ENCODE data around the gene BIN2. TPM values are rescaled to one million over a fixed set of nuclear protein-coding genes. Genes with fewer than 3 reads are reported as not detected.
A peak's percentile ranks its signal among the peaks of the same experiment; 100 is the strongest.

The BIN2 gene
- total RNA-seq, 2 experiments from 2014 or later: 39.5 to 41.7 TPM

DNA sequence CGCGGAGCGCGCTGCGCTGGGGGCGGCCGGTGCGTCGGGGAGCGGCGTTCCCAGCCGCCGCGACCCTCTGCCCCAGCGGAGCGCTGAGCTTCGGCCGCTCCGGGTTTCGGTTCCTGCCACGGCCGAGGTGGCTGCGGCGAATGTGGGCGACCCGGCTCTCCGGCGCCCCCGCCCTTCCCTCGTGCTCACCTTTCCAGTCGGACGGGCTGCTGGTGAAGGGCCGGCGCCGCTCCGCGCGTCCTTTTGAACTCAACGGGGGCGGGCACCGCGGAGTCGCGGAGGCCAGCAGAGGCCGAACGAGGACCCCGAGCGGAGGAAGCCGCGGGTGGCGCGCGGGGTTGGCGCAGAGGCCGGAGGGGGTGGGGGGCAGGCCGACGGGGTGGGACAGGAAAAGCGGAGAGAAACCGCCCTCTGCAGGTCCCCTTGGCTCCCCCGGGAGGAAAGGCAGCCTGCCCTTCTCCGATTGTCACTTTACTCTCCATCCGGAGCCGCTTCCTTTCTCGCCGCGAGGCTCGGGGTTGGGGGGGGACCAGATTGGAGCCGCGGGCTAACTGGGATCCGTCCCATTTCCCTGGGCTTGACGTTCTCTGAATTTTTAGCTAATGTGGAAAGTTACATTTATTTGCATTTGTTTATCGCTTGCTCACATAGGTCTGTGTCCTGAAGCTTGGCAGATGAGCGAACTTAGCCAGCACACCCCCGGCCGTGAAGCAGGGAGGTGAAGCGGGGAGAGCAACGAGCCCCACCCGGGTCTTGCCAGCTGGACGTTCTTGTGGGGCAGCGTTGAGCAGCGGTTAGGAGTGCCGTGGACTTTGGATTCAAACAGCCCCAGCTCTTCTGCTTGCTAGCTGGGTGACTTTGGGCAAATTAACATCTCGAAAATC, 53.7 kb downstream of the BIN2 start, which contains the start of gene SMAGP:
Gene SMAGP (minus strand): TSS at position 349 of the 884 bp plus-strand sequence. CDS start 1,137 bp downstream, outside the sequence.
- Mint-ChIP-seq H3K4me1 (ENCODE audit: low read depth) (peaks cover 24% of the 10 kb centered on the region), H3K36me3 (ENCODE audit: low read depth) (no peaks in the 10 kb centered on the region), H3K27me3 (peaks cover 6% of the 10 kb centered on the region), H3K9me3 (no peaks in the 10 kb centered on the region), H3K4me3 (peak within 1 kb of the TSS; percentile 86), H3K27ac (peak within 1 kb of the TSS; percentile 57)
- POLR2A ChIA-PET: interaction anchor here (1.0 to 2.2 kb wide), 6 partner anchors 9 to 686 kb away, joined by 3 to 7 read pairs (median 4); partner anchors contain the start of gene POU6F1
- peak; percentile 55 for ATAC-seq
- CTCF ChIA-PET: interaction anchor here (0.6 to 7.4 kb wide), 7 partner anchors 12 to 415 kb away, joined by 3 to 117 read pairs (median 3); partner anchors contain the start of genes BIN2 and LETMD1
- DNase-seq: peak; percentile 56
- TF ChIP-seq, protein P1, sequence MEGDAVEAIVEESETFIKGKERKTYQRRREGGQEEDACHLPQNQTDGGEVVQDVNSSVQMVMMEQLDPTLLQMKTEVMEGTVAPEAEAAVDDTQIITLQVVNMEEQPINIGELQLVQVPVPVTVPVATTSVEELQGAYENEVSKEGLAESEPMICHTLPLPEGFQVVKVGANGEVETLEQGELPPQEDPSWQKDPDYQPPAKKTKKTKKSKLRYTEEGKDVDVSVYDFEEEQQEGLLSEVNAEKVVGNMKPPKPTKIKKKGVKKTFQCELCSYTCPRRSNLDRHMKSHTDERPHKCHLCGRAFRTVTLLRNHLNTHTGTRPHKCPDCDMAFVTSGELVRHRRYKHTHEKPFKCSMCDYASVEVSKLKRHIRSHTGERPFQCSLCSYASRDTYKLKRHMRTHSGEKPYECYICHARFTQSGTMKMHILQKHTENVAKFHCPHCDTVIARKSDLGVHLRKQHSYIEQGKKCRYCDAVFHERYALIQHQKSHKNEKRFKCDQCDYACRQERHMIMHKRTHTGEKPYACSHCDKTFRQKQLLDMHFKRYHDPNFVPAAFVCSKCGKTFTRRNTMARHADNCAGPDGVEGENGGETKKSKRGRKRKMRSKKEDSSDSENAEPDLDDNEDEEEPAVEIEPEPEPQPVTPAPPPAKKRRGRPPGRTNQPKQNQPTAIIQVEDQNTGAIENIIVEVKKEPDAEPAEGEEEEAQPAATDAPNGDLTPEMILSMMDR (IDR thresholded peaks at IDR 0.05): no peak
- intact Hi-C loops (cut with micrococcal nuclease): no loop called here

DNA sequence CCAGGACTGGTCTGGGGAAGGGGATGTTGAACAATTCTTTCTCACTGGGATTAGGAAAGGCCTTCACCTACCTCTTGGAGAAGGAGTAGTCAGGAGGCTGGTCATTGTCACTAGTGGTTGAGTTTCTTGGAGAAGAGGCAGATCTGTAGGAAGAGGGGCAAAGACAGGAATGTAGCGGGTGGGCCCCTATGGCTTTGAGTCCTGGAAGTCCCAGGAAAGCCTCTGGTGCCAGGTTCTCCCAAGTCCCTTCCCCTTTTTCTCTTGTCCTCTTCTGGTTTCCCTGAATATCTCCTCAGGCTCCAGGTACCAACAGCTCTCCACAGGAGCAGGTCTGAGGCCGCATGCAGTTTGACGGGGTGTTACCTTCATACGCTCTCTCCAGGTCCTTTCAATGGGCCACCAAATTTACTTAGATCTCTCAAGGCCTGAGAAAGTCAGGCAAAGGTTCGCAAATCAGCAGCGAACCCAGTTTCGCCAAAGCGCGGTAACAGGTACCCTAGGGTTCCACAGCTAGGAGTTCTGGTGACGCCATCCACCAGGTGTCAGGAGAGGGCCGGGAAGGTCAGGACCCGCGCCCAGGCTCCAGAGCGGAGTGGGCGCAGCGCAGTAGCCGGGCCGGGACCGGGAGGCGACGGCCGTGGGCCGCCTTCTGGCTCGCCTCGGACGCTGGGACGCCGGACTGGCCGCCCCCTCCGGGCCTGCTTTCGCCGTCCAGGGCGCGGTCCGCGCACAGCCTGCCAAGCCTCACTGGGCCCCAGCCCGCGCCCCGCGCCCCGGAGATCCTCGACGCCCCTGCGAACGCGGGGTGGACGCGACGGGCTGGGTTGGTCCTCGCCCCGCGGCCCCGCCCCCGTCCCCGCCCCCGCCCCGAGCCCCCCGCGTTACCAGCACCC, 54.6 kb downstream of the BIN2 start:
- peak; percentile 67 for DNase-seq
- Mint-ChIP-seq H3K27ac (no peak overlapping the region), H3K36me3 (ENCODE audit: low read depth) (no peaks in the 10 kb centered on the region), H3K9me3 (no peaks in the 10 kb centered on the region), H3K27me3 (peaks cover 6% of the 10 kb centered on the region), H3K4me3 (peak overlapping the region; percentile 68), H3K4me1 (ENCODE audit: low read depth) (peaks cover 29% of the 10 kb centered on the region)
- ATAC-seq: peak; percentile 66
- POLR2A ChIA-PET: interaction anchor here (1.0 to 2.2 kb wide), 5 partner anchors 51 to 686 kb away, joined by 3 to 7 read pairs (median 3); partner anchors contain the start of gene POU6F1
- intact Hi-C loops (cut with micrococcal nuclease): loop anchor here (5.0 kb wide), 1 partner anchor 73 kb away; no protein-coding TSS in a partner anchor
- TF ChIP-seq, protein P1 (IDR thresholded peaks at IDR 0.05): peak; percentile 53
- CTCF ChIA-PET: interaction anchor here (0.6 to 7.4 kb wide), 7 partner anchors 13 to 86 kb away, joined by 3 to 117 read pairs (median 4); partner anchors contain the start of gene BIN2

- TF ChIP-seq, protein P1 (IDR thresholded peaks at IDR 0.05): no peak
- peaks cover 3% of the 10 kb centered on the region for H3K27me3 Mint-ChIP-seq
- ChIA-PET CTCF (no interaction called here), POLR2A (no interaction called here)
- no peaks in the 10 kb centered on the region for H3K36me3 Mint-ChIP-seq (ENCODE audit: low read depth)
- H3K9me3 Mint-ChIP-seq: no peaks in the 10 kb centered on the region
- no peak overlapping the region for H3K27ac Mint-ChIP-seq
- no peak overlapping the region for H3K4me3 Mint-ChIP-seq
- H3K4me1 Mint-ChIP-seq (ENCODE audit: low read depth): peaks cover 25% of the 10 kb centered on the region
- DNase-seq: no peak
- ATAC-seq: peak; percentile 79
- intact Hi-C loops (cut with micrococcal nuclease): loop anchor here (5.0 kb wide), 1 partner anchor 77 kb away; no protein-coding TSS in a partner anchor
These were observed 59.0 kb downstream of the BIN2 start for GRCh38 chr12:51265024-51265423.

DNA sequence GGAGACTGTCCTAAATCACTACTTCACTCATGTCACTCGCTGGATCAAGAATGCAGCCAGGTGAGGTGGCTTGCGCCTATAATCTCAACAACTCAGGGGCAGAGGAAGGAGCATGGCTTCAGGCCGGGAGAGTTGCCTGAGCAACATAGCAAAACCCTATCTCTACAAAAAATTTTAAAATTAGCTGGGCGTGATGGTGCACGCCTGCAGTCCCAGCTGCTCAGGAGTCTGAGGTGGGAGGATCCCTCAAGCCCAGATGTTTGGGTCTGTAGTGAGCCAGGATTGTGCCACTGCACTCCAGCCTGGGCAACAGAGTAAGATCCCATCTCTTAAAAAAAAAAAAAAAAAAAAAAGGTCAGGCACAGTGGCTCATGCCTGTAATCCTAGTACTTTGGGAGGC, 59.7 kb downstream of the BIN2 start:
- Mint-ChIP-seq H3K27ac (no peak overlapping the region), H3K4me3 (no peak overlapping the region), H3K36me3 (ENCODE audit: low read depth) (no peaks in the 10 kb centered on the region), H3K9me3 (no peaks in the 10 kb centered on the region), H3K27me3 (peaks cover 1% of the 10 kb centered on the region), H3K4me1 (ENCODE audit: low read depth) (peaks cover 23% of the 10 kb centered on the region)
- POLR2A ChIA-PET: no interaction called here
- CTCF ChIA-PET: interaction anchor here (1.3 to 3.4 kb wide), 2 partner anchors 11 to 77 kb away, joined by 4 to 25 read pairs; no protein-coding TSS in a partner anchor
- no peak for DNase-seq
- TF ChIP-seq, protein P1 (IDR thresholded peaks at IDR 0.05): no peak
- no peak for ATAC-seq
- intact Hi-C loops (cut with micrococcal nuclease): no loop called here
